NT2/D1 (cell line): ENCODE results near the gene KCNQ1.

Source experiments
- DNase-seq: peaks from one replicate; pipeline ENCODE4 v3.0.0-alpha.2; 2011; ENCODE audit warnings: low read depth, low spot score
- H3K27me3 ChIP-seq: 2 replicates; pipeline ENCODE4 v1.6.0; 2011; ENCODE audit warnings: mild to moderate bottlenecking; ENCODE audit not compliant: insufficient read length, insufficient read depth
- H3K36me3 ChIP-seq: 2 replicates; pipeline ENCODE4 v1.6.1; 2011; ENCODE audit warnings: mild to moderate bottlenecking, low read length, mixed read lengths; ENCODE audit not compliant: insufficient read depth, insufficient read length
- H3K4me1 ChIP-seq: 2 replicates; pipeline ENCODE4 v1.5.1; 2011; ENCODE audit not compliant: insufficient read depth, insufficient read length
- H3K4me3 ChIP-seq: 2 replicates; pipeline ENCODE4 v1.5.1; 2011; ENCODE audit warnings: low read depth; ENCODE audit not compliant: insufficient read length
- H3K9ac ChIP-seq: 2 replicates; pipeline ENCODE4 v1.6.0; 2011; ENCODE audit warnings: low read depth; ENCODE audit not compliant: insufficient read length
- H3K9me3 ChIP-seq: 2 replicates; pipeline ENCODE4 v1.5.1; 2011; ENCODE audit warnings: mild to moderate bottlenecking, low read length; ENCODE audit not compliant: insufficient read depth
- SUZ12 ChIP-seq: IDR thresholded peaks from 2 replicates; pipeline ENCODE4 v1.6.1; 2011; ENCODE audit not compliant: insufficient read length, insufficient read depth; ENCODE audit errors: extremely low read depth
- YY1 ChIP-seq: IDR thresholded peaks from 2 replicates; pipeline ENCODE4 v1.6.1; 2011; ENCODE audit not compliant: insufficient read length, insufficient read depth
- ZNF274 ChIP-seq: IDR thresholded peaks from 2 replicates; pipeline ENCODE4 v1.6.1; 2011; ENCODE audit warnings: mild to moderate bottlenecking, low read depth, low read length

The KCNQ1 gene

GRCh38 chr11:2736577-2737225, 291.9 kb downstream of the KCNQ1 start:
- Histone ChIP-seq H3K9ac (peak overlapping the region; percentile 27), H3K4me3 (no peak overlapping the region), H3K36me3 (no peaks in the 10 kb centered on the region), H3K27me3 (peaks cover 19% of the 10 kb centered on the region), H3K4me1 (peaks cover 42% of the 10 kb centered on the region), H3K9me3 (no peaks in the 10 kb centered on the region)
- DNase-seq = no peak
- TF ChIP-seq ZNF274 (no peak), SUZ12 (no peak), YY1 (no peak)

- no peak for TF ChIP-seq ZNF274
- TF ChIP-seq YY1 = no peak
- TF ChIP-seq SUZ12 = no peak
- Histone ChIP-seq H3K9me3 (no peaks in the 10 kb centered on the region), H3K27me3 (peaks cover 14% of the 10 kb centered on the region), H3K4me3 (no peak overlapping the region), H3K4me1 (peaks cover 41% of the 10 kb centered on the region), H3K9ac (no peak overlapping the region), H3K36me3 (no peaks in the 10 kb centered on the region)
- DNase-seq = no peak
Measured at GRCh38 chr11:2737226-2737590, 292.4 kb downstream of the KCNQ1 start.

- Histone ChIP-seq H3K9ac (peak overlapping the region; percentile 28), H3K9me3 (no peaks in the 10 kb centered on the region), H3K27me3 (peaks cover 13% of the 10 kb centered on the region), H3K36me3 (no peaks in the 10 kb centered on the region), H3K4me3 (no peak overlapping the region), H3K4me1 (peaks cover 38% of the 10 kb centered on the region)
- TF ChIP-seq SUZ12 (no peak), YY1 (no peak), ZNF274 (no peak)
- no peak for DNase-seq
Measured at GRCh38 chr11:2737866-2738265, 293.1 kb downstream of the KCNQ1 start.

- TF ChIP-seq SUZ12 = no peak
- TF ChIP-seq YY1 = no peak
- TF ChIP-seq ZNF274 = no peak
- H3K36me3 ChIP-seq = no peaks in the 10 kb centered on the region
- H3K9me3 ChIP-seq = no peaks in the 10 kb centered on the region
- no peak for DNase-seq
- H3K4me3 ChIP-seq = no peak overlapping the region
- H3K4me1 ChIP-seq = peaks cover 43% of the 10 kb centered on the region
- no peak overlapping the region for H3K9ac ChIP-seq
- H3K27me3 ChIP-seq = peaks cover 13% of the 10 kb centered on the region
Measured at GRCh38 chr11:2738551-2739431, 294.0 kb downstream of the KCNQ1 start.

- no peak for DNase-seq
- TF ChIP-seq SUZ12 (no peak), YY1 (no peak), ZNF274 (no peak)
- Histone ChIP-seq H3K27me3 (peaks cover 13% of the 10 kb centered on the region), H3K9me3 (no peaks in the 10 kb centered on the region), H3K9ac (no peak overlapping the region), H3K36me3 (no peaks in the 10 kb centered on the region), H3K4me3 (no peak overlapping the region), H3K4me1 (peaks cover 43% of the 10 kb centered on the region)
Measured at GRCh38 chr11:2739531-2740274, 294.9 kb downstream of the KCNQ1 start.

GRCh38 chr11:2740275-2740940, 295.6 kb downstream of the KCNQ1 start:
- peaks cover 36% of the 10 kb centered on the region for H3K4me1 ChIP-seq
- no peaks in the 10 kb centered on the region for H3K36me3 ChIP-seq
- H3K9ac ChIP-seq = no peak overlapping the region
- peaks cover 10% of the 10 kb centered on the region for H3K27me3 ChIP-seq
- DNase-seq = no peak
- no peak overlapping the region for H3K4me3 ChIP-seq
- no peaks in the 10 kb centered on the region for H3K9me3 ChIP-seq
- TF ChIP-seq SUZ12 = no peak
- TF ChIP-seq YY1 = no peak
- no peak for TF ChIP-seq ZNF274

- H3K36me3 ChIP-seq = no peaks in the 10 kb centered on the region
- H3K4me3 ChIP-seq = no peak overlapping the region
- H3K9ac ChIP-seq = no peak overlapping the region
- DNase-seq = no peak
- H3K4me1 ChIP-seq = peaks cover 34% of the 10 kb centered on the region
- H3K27me3 ChIP-seq = peaks cover 4% of the 10 kb centered on the region
- TF ChIP-seq ZNF274 (no peak), SUZ12 (no peak), YY1 (no peak)
- no peaks in the 10 kb centered on the region for H3K9me3 ChIP-seq
Measured at GRCh38 chr11:2741006-2741376, 296.2 kb downstream of the KCNQ1 start.
